HG02970 (cell line): ENCODE measurements around the gene FBXW9.
"Not testable (repeated sequence)": the region's sequence is repeated elsewhere in the genome, so short reads cannot be mapped to it uniquely, and the experiment has no call there.

ENCODE experiments used
- ATAC-seq: cut with Tn5 transposase; IDR thresholded peaks from one replicate; pipeline ENCODE4 v1.9.1; 2021; ENCODE audit warnings: mild to moderate bottlenecking, moderate library complexity, moderate number of reproducible peaks; ENCODE audit not compliant: unreplicated experiment, low FRiP score

Gene FBXW9

GRCh38 chr19:12696366-12697335, at the start of gene FBXW9:
TSS of gene FBXW9 (minus strand) at chr19:12696631. CDS start at chr19:12696581, 50 bp downstream.
- peak; percentile 64 for ATAC-seq

- no peak for ATAC-seq
Measured at GRCh38 chr19:12745166-12745897, 48.9 kb upstream of the FBXW9 start.

GRCh38 chr19:12737835-12738351, 41.5 kb upstream of the FBXW9 start:
- no peak for ATAC-seq

GRCh38 chr19:12736995-12737834, 40.8 kb upstream of the FBXW9 start, which contains the start of gene GET3:
TSS of gene GET3 (plus strand) at chr19:12737497. CDS start at chr19:12737506, 9 bp downstream.
- peak; percentile 62 for ATAC-seq

GRCh38 chr19:12733369-12734214, 37.2 kb upstream of the FBXW9 start:
- no peak for ATAC-seq

GRCh38 chr19:12731337-12731736, 34.9 kb upstream of the FBXW9 start:
- no peak for ATAC-seq

- ATAC-seq, result no peak
Measured at GRCh38 chr19:12730064-12730463, 33.6 kb upstream of the FBXW9 start.

- ATAC-seq, result no peak
Measured at GRCh38 chr19:12727745-12728433, 31.5 kb upstream of the FBXW9 start.

GRCh38 chr19:12726988-12727316, 30.5 kb upstream of the FBXW9 start:
- no peak for ATAC-seq

- ATAC-seq, result not testable (repeated sequence)
Measured at GRCh38 chr19:12725612-12726011, 29.2 kb upstream of the FBXW9 start.

- ATAC-seq, result no peak
Measured at GRCh38 chr19:12723641-12724426, 27.4 kb upstream of the FBXW9 start, which contains the start of gene TNPO2. TSS of gene TNPO2 (minus strand) at chr19:12723932. CDS start at chr19:12720977, 2,955 bp downstream.

GRCh38 chr19:12723381-12723640, 26.9 kb upstream of the FBXW9 start:
- no peak for ATAC-seq

GRCh38 chr19:12722566-12723380, 26.3 kb upstream of the FBXW9 start:
- peak; percentile 89 for ATAC-seq

- ATAC-seq, result peak; percentile 22
Measured at GRCh38 chr19:12721656-12722565, 25.5 kb upstream of the FBXW9 start.

GRCh38 chr19:12720851-12721655, 24.6 kb upstream of the FBXW9 start:
- no peak for ATAC-seq
